Neutrophil (primary cell): ENCODE results near the gene PSMB5.

Experiments used
- H3K27ac ChIP-seq: fragments of 200-600 bp; sonication (generic); 2 replicates; pipeline ENCODE4 v1.5.1; 2016; ENCODE audit warnings: mild to moderate bottlenecking, moderate library complexity
- H3K27me3 ChIP-seq: fragments of 200-600 bp; sonication (generic); 2 replicates; pipeline ENCODE4 v1.6.0; 2016; ENCODE audit warnings: mild to moderate bottlenecking
- H3K36me3 ChIP-seq: fragments of 200-600 bp; sonication (generic); 2 replicates; pipeline ENCODE4 v1.5.1; 2017
- H3K4me1 ChIP-seq, 2 experiments: fragments of 200-600 bp in 1 of 2; sonication (generic) in 1 of 2; 1 replicate in 1 of 2; 2 replicates in 1 of 2; pipeline versions ENCODE4 v1.5.1 to v1.6.1; 2013 to 2016; ENCODE audit warnings: low read depth in 1 of 2, low read length in 1 of 2, mild to moderate bottlenecking in 1 of 2, moderate library complexity in 1 of 2; ENCODE audit not compliant: control insufficient read depth in 1 of 2, insufficient read depth in 1 of 2
- H3K4me3 ChIP-seq, 2 experiments: fragments of 200-600 bp in 1 of 2; sonication (generic) in 1 of 2; 1 replicate in 1 of 2; 2 replicates in 1 of 2; pipeline ENCODE4 v1.5.1; 2013 to 2016; ENCODE audit warnings: low read depth in 1 of 2, low read length in 1 of 2, mild to moderate bottlenecking in 1 of 2, moderate library complexity in 1 of 2
- H3K9me3 ChIP-seq: fragments of 200-600 bp; sonication (generic); 2 replicates; pipeline ENCODE4 v1.5.1; 2016
- TF ChIP-seq, protein P1 (sequence below): fragments of 200-600 bp; sonication (generic); IDR thresholded peaks from 2 replicates; pipeline ENCODE4 v1.5.1; 2016; ENCODE audit warnings: antibody characterized with exemption

The PSMB5 gene

DNA sequence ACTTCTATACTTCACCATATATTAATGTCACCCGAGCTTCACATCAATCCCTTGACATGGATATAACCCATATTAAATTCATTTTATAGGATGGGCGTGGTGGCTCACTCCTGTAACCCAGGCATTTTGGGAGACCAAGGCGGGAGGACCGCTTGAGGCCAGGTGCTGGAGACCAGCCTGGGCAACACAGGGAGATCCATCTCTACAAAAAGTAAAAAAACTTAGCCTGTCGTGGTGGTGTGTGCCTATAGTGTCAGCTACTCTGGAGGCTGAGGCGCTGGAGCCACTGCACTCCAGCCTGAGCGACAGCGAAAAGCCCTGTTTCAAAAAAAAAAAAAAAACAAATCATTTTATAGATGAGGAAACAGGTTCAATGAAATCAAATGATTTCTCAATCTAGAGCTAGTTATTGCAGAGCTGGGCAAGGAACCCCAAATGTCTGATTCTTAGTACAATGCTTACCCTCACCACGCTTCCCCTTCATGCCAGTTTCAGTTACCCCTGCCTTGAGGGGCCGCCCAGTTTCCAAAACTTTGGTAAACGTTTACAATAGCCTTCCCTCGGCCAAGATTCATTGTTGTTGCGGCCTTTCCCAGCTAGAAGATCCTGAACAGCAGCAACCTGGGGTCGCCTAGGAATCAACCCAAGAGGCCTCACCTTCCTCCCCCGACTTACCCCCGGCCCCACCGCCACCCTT, 751 bp downstream of the PSMB5 start:
- Histone ChIP-seq H3K27me3 (no peaks in the 10 kb centered on the region), H3K27ac (peak overlapping the region; percentile 86), H3K36me3 (peaks cover 9% of the 10 kb centered on the region), H3K9me3 (no peaks in the 10 kb centered on the region), H3K4me1 (peaks cover 14 to 16% of the 10 kb centered on the region in 2 experiments), H3K4me3 (peak overlapping the region; percentile 77 to 93)
- TF ChIP-seq, protein P1, sequence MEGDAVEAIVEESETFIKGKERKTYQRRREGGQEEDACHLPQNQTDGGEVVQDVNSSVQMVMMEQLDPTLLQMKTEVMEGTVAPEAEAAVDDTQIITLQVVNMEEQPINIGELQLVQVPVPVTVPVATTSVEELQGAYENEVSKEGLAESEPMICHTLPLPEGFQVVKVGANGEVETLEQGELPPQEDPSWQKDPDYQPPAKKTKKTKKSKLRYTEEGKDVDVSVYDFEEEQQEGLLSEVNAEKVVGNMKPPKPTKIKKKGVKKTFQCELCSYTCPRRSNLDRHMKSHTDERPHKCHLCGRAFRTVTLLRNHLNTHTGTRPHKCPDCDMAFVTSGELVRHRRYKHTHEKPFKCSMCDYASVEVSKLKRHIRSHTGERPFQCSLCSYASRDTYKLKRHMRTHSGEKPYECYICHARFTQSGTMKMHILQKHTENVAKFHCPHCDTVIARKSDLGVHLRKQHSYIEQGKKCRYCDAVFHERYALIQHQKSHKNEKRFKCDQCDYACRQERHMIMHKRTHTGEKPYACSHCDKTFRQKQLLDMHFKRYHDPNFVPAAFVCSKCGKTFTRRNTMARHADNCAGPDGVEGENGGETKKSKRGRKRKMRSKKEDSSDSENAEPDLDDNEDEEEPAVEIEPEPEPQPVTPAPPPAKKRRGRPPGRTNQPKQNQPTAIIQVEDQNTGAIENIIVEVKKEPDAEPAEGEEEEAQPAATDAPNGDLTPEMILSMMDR, result no peak

DNA sequence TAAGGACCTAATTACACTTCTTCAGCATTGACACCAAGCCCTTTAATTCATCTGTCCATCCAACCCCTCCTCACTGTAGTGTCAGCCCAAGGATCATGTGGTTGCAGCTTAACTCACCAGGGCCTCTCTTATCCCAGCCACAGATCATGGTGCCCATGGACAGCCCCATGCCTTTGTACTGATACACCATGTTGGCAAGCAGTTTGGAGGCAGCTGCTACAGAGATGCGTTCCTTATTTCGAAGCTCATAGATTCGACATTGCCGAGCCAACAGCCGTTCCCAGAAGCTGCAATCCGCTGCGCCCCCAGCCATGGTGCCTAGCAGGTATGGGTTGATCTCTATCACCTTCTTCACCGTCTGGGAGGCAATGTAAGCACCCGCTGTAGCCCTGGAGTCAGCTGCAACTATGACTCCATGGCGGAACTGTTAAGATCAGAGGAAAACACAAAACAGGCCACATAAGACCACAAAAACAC, 1.4 kb downstream of the PSMB5 start:
- H3K9me3 ChIP-seq, result no peaks in the 10 kb centered on the region
- H3K4me1 ChIP-seq, result peaks cover 14 to 16% of the 10 kb centered on the region in 2 experiments
- no peaks in the 10 kb centered on the region for H3K27me3 ChIP-seq
- peaks cover 9% of the 10 kb centered on the region for H3K36me3 ChIP-seq
- TF ChIP-seq, protein P1, result no peak
- no peak overlapping the region for H3K27ac ChIP-seq
- H3K4me3 ChIP-seq, result no peak overlapping the region

DNA sequence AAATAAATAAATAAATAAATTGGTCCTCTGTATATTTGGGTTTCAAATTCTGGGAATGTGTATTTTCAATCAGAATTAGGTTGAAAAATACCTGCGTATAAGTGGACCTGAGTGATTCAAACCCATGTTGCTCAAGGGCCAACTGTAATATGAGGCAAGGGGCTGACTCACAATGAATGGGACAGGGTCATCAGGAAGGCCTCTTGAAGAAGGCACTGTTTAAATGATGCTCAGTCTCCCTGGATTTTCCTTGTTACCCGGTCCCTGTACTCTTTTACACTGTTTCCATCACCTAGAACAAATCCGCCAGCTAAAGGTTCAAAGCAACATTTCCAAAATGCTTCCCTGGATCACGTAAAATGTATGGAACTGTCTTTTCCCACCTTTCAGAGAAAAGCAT, 3.8 kb downstream of the PSMB5 start:
- Histone ChIP-seq H3K27me3 (no peaks in the 10 kb centered on the region), H3K4me3 (no peak overlapping the region), H3K27ac (no peak overlapping the region), H3K9me3 (no peaks in the 10 kb centered on the region), H3K4me1 (peaks cover 14 to 20% of the 10 kb centered on the region in 2 experiments), H3K36me3 (peaks cover 9% of the 10 kb centered on the region)
- TF ChIP-seq, protein P1, result no peak

DNA sequence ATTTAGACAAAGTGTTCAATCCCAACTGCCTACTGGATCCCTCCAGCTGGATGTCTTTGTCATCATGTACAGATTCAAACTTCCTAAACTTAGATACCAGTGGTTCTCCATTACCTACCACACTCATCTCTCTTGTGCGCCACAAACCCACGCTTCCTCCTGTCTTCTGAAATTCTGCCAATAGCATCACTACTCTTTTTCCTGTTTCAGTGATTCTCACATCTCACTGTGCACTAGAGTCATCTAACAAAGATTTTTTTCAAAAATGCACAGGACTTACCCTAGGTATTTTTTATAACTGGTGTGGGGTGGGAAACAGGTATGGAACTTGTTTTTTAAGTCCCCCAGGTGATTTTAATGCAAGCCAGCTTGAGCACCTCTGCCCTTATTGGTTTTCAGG, 5.9 kb downstream of the PSMB5 start:
- Histone ChIP-seq H3K27ac (no peak overlapping the region), H3K4me1 (peaks cover 8 to 19% of the 10 kb centered on the region in 2 experiments), H3K9me3 (no peaks in the 10 kb centered on the region), H3K27me3 (no peaks in the 10 kb centered on the region), H3K4me3 (no peak overlapping the region), H3K36me3 (peaks cover 9% of the 10 kb centered on the region)
- TF ChIP-seq, protein P1, result no peak

DNA sequence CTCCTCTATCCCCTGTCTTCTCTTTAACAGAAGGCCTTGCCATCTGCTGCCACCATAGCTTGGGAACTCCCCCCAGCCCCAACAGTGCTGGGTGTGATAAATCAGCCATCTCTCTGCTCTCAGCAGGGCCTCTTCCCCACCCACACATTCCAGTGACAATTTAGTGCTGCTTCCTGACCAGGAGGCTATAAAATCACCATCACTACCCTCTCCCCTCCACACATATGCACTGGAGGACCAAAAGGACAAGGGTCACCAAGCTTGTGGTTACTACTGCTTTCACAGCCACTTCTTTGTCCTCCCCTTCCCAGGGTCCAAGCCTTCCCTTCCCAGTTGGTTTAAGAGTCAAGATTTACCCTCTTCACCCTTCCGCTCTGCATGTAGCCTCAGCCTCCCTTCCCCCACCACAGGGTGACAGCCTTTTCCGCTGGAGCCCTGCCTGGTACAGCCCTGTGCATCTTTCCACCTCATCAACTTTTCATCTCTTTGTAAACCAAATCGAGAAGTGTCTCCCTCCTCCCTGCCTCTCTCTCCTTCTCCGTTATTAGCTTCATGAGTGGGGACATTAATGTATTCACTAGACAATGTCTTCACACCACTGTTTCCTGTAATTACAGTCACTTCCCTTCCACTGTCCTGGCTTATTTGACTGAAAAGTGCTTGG, 9.4 kb downstream of the PSMB5 start:
- peaks cover 8 to 17% of the 10 kb centered on the region in 2 experiments for H3K4me1 ChIP-seq
- H3K27ac ChIP-seq, result no peak overlapping the region
- no peaks in the 10 kb centered on the region for H3K27me3 ChIP-seq
- H3K36me3 ChIP-seq, result no peaks in the 10 kb centered on the region
- no peak overlapping the region for H3K4me3 ChIP-seq
- H3K9me3 ChIP-seq, result no peaks in the 10 kb centered on the region
- TF ChIP-seq, protein P1, result no peak
